GM11168 (cell line): ENCODE measurements around the gene TMEM87B.
"Not testable (repeated sequence)": the region's sequence is repeated elsewhere in the genome, so short reads cannot be mapped to it uniquely, and the experiment has no call there.

Experiments used
- in situ Hi-C: fragments of 300-500 bp; cut with MboI; formaldehyde crosslinking; loops from one replicate; pipeline ENCODE4 v1.12.0; 2022; ENCODE audit warnings: low sequenced_read_pairs; ENCODE audit not compliant: unreplicated experiment

The TMEM87B gene

GRCh38 chr2:112062894-112063293, 7.8 kb downstream of the TMEM87B start:
- in situ Hi-C loops = no loop called here

GRCh38 chr2:112065486-112065885, 10.4 kb downstream of the TMEM87B start:
- in situ Hi-C loops = no loop called here

- in situ Hi-C loops = no loop called here
Measured at GRCh38 chr2:112065966-112066365, 10.9 kb downstream of the TMEM87B start.

GRCh38 chr2:112069794-112070193, 14.7 kb downstream of the TMEM87B start:
- in situ Hi-C loops = not testable (repeated sequence)

- in situ Hi-C loops = no loop called here
Measured at GRCh38 chr2:112073875-112074274, 18.8 kb downstream of the TMEM87B start.

GRCh38 chr2:112074506-112074905, 19.4 kb downstream of the TMEM87B start:
- in situ Hi-C loops = no loop called here

GRCh38 chr2:112075490-112076260, 20.6 kb downstream of the TMEM87B start:
- in situ Hi-C loops = no loop called here

GRCh38 chr2:112077814-112078213, 22.7 kb downstream of the TMEM87B start:
- in situ Hi-C loops = no loop called here

- in situ Hi-C loops = no loop called here
Measured at GRCh38 chr2:112081262-112081661, 26.2 kb downstream of the TMEM87B start.

GRCh38 chr2:112084689-112085374, 29.8 kb downstream of the TMEM87B start:
- in situ Hi-C loops = no loop called here

- in situ Hi-C loops = no loop called here
Measured at GRCh38 chr2:112085375-112085730, 30.3 kb downstream of the TMEM87B start.

GRCh38 chr2:112085916-112086669, 31.0 kb downstream of the TMEM87B start:
- in situ Hi-C loops = no loop called here

GRCh38 chr2:112087346-112088020, 32.4 kb downstream of the TMEM87B start:
- in situ Hi-C loops = no loop called here

GRCh38 chr2:112089375-112089774, 34.3 kb downstream of the TMEM87B start:
- in situ Hi-C loops = no loop called here

- in situ Hi-C loops = no loop called here
Measured at GRCh38 chr2:112092286-112093041, 37.4 kb downstream of the TMEM87B start.

- in situ Hi-C loops = no loop called here
Measured at GRCh38 chr2:112093216-112093615, 38.1 kb downstream of the TMEM87B start.

GRCh38 chr2:112095681-112096080, 40.6 kb downstream of the TMEM87B start:
- in situ Hi-C loops = no loop called here

GRCh38 chr2:112096098-112096497, 41.0 kb downstream of the TMEM87B start:
- in situ Hi-C loops = no loop called here

GRCh38 chr2:112108178-112108832, 53.2 kb downstream of the TMEM87B start:
- in situ Hi-C loops = no loop called here
